ENCODE measurements around the gene STAMBP.

DNA sequence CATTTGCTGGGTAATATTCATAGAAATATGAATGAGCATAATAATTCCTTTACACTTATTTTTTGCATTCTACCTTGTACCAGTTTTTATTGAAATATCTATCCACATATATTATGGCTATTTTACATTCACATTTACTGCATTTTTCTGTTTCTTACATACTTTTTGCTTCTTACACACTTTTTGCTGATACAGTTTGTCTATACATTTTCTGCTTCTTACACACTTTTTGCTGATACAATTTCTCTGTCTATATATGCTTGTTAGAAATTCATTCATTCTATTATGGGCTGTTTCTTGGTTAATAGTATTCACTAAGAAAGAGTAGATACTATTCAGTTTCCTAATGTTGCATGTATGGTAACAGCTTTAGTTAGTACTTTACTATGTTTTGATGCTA is 16.9 kb upstream of the STAMBP start:
- TF ChIP-seq L3MBTL2 (conservative IDR thresholded peaks at IDR 0.05) (no peak), HDGF (IDR thresholded peaks at IDR 0.05; ENCODE audit: borderline replicate concordance) (no peak), FOXK2 (IDR thresholded peaks at IDR 0.05) (no peak)
